Esophagus squamous epithelium (tissue), 5 donors: Measurements from ENCODE around the gene CITED2. TPM values are rescaled to one million over a fixed set of nuclear protein-coding genes. Genes with fewer than 3 reads are reported as not detected.
A peak's percentile ranks its signal among the peaks of the same experiment; 100 is the strongest.

Source experiments
- DNase-seq: peaks from one replicate; lab custom pipeline; 2025; lab: John Stamatoyannopoulos, UW
- H3K27ac ChIP-seq, 4 donors: fragments of 200-600 bp; sonication (generic); one replicate each; pipeline ENCODE4 v1.5.1; 2016 to 2019; ENCODE audit warnings: mild to moderate bottlenecking in 1 of 4
- H3K27me3 ChIP-seq, 4 donors: fragments of 200-600 bp; sonication (generic); 1 replicate in 3 of 4; 2 replicates in 1 of 4; pipeline versions ENCODE4 v1.5.1 to v1.6.0; 2017 to 2021; ENCODE audit warnings: antibody characterized with exemption in 1 of 4
- H3K36me3 ChIP-seq, 3 donors: fragments of 200-600 bp; sonication (generic); one replicate each; pipeline ENCODE4 v1.5.1; 2016 to 2019
- H3K4me1 ChIP-seq, 3 donors: fragments of 200-600 bp; sonication (generic); one replicate each; pipeline ENCODE4 v1.5.1; 2017 to 2019
- H3K4me3 ChIP-seq, 4 donors: fragments of 200-600 bp; sonication (generic); 1 replicate in 3 of 4; 2 replicates in 1 of 4; pipeline ENCODE4 v1.5.1; 2016 to 2019; ENCODE audit warnings: mild to moderate bottlenecking in 2 of 4, moderate library complexity in 1 of 4
- H3K9me3 ChIP-seq, 3 donors: fragments of 200-600 bp; sonication (generic); one replicate each; pipeline ENCODE4 v1.5.1; 2016 to 2019
- POLR2A ChIP-seq, 4 donors: fragments of 450-650 bp; IDR thresholded peaks; one replicate each; pipeline ENCODE4 v1.6.1; 2017; ENCODE audit warnings: antibody characterized with exemption in 4 of 4, mild to moderate bottlenecking in 4 of 4, moderate library complexity in 3 of 4
- WGBS, 2 donors: methylation state at CpG; one replicate each; pipeline ENCODE4 v1.1.5; 2018; 5-methylcytosine and 5-hydroxymethylcytosine counted together
- intact Hi-C: fragments of 100-400 bp; cut with DNase I; formaldehyde crosslinking; loops from one replicate; pipeline ENCODE4 v1.15.0; 2022
- total RNA-seq, 4 donors: library from RNA; depleted of rRNA; stranded (reverse); fragments of >200 nt; gene quantifications; one replicate each; pipeline ENCODE4 v1.1.0, GENCODE V29; 2016
- TF ChIP-seq, protein P1 (sequence below), 6 experiments: fragments of 450-650 bp in 4 of 6; fragments of 200-600 bp in 2 of 6; sonication (generic) in 2 of 6; IDR thresholded peaks; one replicate each; pipeline ENCODE4 v1.5.1; 2016 to 2019; ENCODE audit warnings: antibody characterized with exemption in 6 of 6, mild to moderate bottlenecking in 4 of 6, moderate library complexity in 4 of 6
- donor health status: DM: yes; HTN: yes; CAD: no.

Gene CITED2
- total RNA-seq, 4 donors from 2014 or later, result 24.8 to 169 (median 60.9) TPM

DNA sequence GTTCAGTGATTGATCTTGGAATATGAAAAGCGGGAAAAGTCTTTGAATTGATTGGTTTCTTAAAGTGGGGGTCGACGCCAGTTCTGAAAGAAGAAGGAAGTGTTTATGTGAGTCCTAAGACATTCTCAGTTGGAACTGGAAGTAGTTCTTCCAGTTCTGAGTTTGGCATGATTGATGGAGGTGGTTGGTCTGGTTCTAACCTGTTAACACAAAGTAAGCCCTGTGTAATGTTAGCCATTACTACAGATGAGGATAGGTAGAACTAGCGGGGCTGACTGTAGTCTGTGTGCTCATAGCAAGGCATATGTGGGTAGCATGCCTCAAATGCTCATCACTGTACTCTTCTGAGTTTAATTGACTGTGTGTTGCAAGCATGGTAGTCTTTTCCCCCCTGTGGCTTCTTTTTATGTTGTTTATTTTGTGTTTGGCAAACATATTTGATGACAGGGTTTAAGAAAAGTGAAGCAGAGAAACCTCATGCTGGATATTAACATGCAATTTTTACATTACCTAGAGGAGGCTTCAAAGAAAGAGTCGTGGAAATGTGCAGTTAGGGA, 24.9 kb downstream of the CITED2 start:
- TF ChIP-seq, protein P1, sequence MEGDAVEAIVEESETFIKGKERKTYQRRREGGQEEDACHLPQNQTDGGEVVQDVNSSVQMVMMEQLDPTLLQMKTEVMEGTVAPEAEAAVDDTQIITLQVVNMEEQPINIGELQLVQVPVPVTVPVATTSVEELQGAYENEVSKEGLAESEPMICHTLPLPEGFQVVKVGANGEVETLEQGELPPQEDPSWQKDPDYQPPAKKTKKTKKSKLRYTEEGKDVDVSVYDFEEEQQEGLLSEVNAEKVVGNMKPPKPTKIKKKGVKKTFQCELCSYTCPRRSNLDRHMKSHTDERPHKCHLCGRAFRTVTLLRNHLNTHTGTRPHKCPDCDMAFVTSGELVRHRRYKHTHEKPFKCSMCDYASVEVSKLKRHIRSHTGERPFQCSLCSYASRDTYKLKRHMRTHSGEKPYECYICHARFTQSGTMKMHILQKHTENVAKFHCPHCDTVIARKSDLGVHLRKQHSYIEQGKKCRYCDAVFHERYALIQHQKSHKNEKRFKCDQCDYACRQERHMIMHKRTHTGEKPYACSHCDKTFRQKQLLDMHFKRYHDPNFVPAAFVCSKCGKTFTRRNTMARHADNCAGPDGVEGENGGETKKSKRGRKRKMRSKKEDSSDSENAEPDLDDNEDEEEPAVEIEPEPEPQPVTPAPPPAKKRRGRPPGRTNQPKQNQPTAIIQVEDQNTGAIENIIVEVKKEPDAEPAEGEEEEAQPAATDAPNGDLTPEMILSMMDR (IDR thresholded peaks at IDR 0.05), result no peak
- TF ChIP-seq POLR2A (IDR thresholded peaks at IDR 0.05), result no peak
- intact Hi-C loops, result no loop called here

GRCh38 chr6:139346392-139346791, 28.1 kb downstream of the CITED2 start:
- Histone ChIP-seq H3K4me3 (no peak overlapping the region), H3K27me3 (no peaks in the 10 kb centered on the region), H3K27ac (no peak overlapping the region), H3K36me3 (no peaks in the 10 kb centered on the region), H3K9me3 (no peaks in the 10 kb centered on the region), H3K4me1 (peaks cover 26 to 59% (median 35%) of the 10 kb centered on the region in 3 donors)
- 98 to 100% methylated on average over 2 of the region's 2 CpGs for WGBS, 2 donors
- no peak for DNase-seq
- TF ChIP-seq, protein P1 (IDR thresholded peaks at IDR 0.05), result no peak
- intact Hi-C loops, result no loop called here

More for the DNA sequence above, 24.9 kb downstream of the CITED2 start:
- no peak for DNase-seq
- peak overlapping the region; percentile 17 to 82 (median 71) for H3K27ac ChIP-seq
- H3K4me1 ChIP-seq, result peaks cover 14 to 41% (median 19%) of the 10 kb centered on the region in 3 donors
- H3K27me3 ChIP-seq, result no peaks in the 10 kb centered on the region
- 19 to 24% methylated on average over 5 of the region's 5 CpGs for WGBS, 2 donors
- no peak overlapping the region for H3K4me3 ChIP-seq
- no peaks in the 10 kb centered on the region for H3K9me3 ChIP-seq
- no peaks in the 10 kb centered on the region for H3K36me3 ChIP-seq

DNA sequence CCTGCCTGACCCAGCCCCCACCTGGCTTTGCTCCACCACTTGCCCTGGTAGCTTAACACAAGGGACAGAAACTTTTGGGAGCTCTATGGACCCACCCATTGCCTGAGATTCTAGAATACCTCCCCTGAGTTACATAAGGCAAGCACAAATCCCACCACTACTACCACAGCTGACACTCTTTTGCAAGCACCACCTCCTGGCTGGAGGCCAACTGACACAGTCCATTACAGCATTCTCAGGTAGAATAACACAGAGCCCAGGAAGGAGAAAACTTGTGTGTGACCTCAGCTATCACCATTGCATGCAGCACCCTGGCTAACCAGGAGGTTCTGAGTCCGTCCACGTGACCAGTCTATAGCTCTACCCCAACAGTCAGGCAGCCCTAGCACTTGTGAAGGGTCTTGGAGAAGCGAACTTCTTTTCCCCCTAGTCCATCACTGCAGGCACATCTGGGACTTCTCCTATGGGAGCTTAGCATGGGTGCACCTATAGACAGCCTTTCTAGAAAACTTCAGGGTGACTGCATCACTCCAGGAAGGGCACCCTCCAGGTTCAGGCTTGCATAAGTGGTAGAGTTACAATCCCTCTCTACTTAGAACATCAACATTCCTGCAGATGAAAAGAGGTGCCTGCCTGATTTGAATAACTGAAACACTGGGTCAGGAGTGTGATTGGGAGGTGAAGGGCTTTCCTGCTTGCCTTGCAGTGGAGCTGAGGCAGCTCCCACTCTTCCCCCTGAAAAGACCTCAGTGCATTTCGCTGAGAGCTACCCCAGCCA, 30.1 kb downstream of the CITED2 start:
- intact Hi-C loops, result no loop called here
- 89 to 100% methylated on average over 3 to 4 of the region's 4 CpGs for WGBS, 2 donors
- H3K36me3 ChIP-seq, result no peaks in the 10 kb centered on the region
- H3K9me3 ChIP-seq, result no peaks in the 10 kb centered on the region
- H3K27ac ChIP-seq, result peak overlapping the region; percentile 23 to 70 (median 38)
- no peak overlapping the region for H3K4me3 ChIP-seq
- no peak for DNase-seq
- H3K4me1 ChIP-seq, result peaks cover 20 to 42% (median 24%) of the 10 kb centered on the region in 3 donors
- TF ChIP-seq, protein P1 (IDR thresholded peaks at IDR 0.05), result no peak
- TF ChIP-seq POLR2A (IDR thresholded peaks at IDR 0.05), result no peak
- H3K27me3 ChIP-seq, result no peaks in the 10 kb centered on the region

DNA sequence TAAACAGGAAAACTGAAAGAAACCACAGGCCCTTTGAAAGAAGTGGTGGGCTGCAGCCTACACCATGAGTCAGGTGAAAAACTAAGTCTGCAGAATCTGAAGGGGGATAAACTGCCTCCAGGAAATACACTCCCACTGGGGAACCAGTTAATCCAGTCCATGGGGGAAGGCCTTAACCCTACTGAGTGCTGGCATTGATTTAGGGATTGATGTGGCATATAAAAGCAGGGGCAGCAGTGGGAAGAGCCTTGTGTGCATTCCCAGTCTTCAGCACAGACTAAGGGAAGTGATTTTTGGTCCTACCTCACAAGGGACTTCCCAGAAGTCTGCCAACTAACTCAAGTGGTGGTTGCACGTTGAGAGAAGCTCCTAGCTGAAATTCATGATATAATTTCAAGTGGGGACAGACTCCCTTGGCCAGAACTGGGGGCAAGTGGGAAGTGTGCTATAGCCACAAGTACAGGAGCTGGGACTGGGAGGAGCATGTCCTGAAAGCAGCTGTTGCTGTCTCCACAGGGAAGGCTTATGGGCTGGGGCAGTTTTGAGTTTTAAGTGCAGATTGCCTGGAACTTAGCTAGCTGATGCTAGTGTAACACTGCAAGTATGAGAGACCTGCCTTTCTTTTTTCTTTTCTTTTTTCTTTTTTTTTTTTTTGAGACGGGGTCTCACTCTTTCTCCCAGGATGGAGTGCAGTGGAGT, 31.2 kb downstream of the CITED2 start:
- no peaks in the 10 kb centered on the region for H3K36me3 ChIP-seq
- no peaks in the 10 kb centered on the region for H3K27me3 ChIP-seq
- peak overlapping the region in 3 of 4 donors; percentile 19 to 70 (median 35) for H3K27ac ChIP-seq
- H3K4me1 ChIP-seq, result peaks cover 19 to 42% (median 27%) of the 10 kb centered on the region in 3 donors
- DNase-seq, result no peak
- no peak overlapping the region for H3K4me3 ChIP-seq
- H3K9me3 ChIP-seq, result no peaks in the 10 kb centered on the region
- TF ChIP-seq POLR2A (IDR thresholded peaks at IDR 0.05), result no peak
- TF ChIP-seq, protein P1 (IDR thresholded peaks at IDR 0.05), result no peak
- 35 to 38% methylated on average over 2 of the region's 2 CpGs for WGBS, 2 donors
- intact Hi-C loops, result no loop called here

- Histone ChIP-seq H3K4me1 (peaks cover 27 to 62% (median 43%) of the 10 kb centered on the region in 3 donors), H3K36me3 (no peaks in the 10 kb centered on the region), H3K27me3 (no peaks in the 10 kb centered on the region), H3K4me3 (no peak overlapping the region), H3K27ac (no peak overlapping the region), H3K9me3 (no peaks in the 10 kb centered on the region)
- TF ChIP-seq POLR2A (IDR thresholded peaks at IDR 0.05), result no peak
- TF ChIP-seq, protein P1 (IDR thresholded peaks at IDR 0.05), result no peak
- DNase-seq, result no peak
- intact Hi-C loops, result no loop called here
- WGBS, 2 donors, result 85 to 92% methylated on average over 2 of the region's 2 CpGs
Observed at GRCh38 chr6:139341060-139341459, 33.4 kb downstream of the CITED2 start.
